Aorta (tissue), 5 donors: ENCODE results near the gene EIF1AX. TPM values are rescaled to one million over a fixed set of nuclear protein-coding genes. Genes with fewer than 3 reads are reported as not detected.

Experiments
- ATAC-seq: fragments of 200-7000 bp; cut with Tn5 transposase; one replicate; pipeline ENCODE4 v1.9.1; 2022; ENCODE audit warnings: moderate library complexity; ENCODE audit not compliant: low FRiP score
- DNase-seq, 2 donors: peaks; one replicate each; pipeline ENCODE4 v3.0.0-alpha.2; 2020
- H3K27ac ChIP-seq, 2 donors: one replicate each; pipeline ENCODE4 v1.5.1; 2013; ENCODE audit warnings: low read length in 2 of 2, mild to moderate bottlenecking in 2 of 2, moderate library complexity in 2 of 2, control low read depth in 1 of 2, inconsistent platforms in 1 of 2, low read depth in 1 of 2
- H3K27me3 ChIP-seq, 2 donors: one replicate each; pipeline ENCODE4 v1.6.1; 2013; ENCODE audit warnings: control low read depth in 1 of 2, low read length in 1 of 2, mild to moderate bottlenecking in 1 of 2, moderate library complexity in 1 of 2; ENCODE audit not compliant: insufficient read depth in 2 of 2, control insufficient read depth in 1 of 2
- H3K36me3 ChIP-seq, 2 donors: one replicate each; pipeline ENCODE4 v1.6.1; 2013; ENCODE audit warnings: control low read depth in 1 of 2, low read length in 1 of 2, mild to moderate bottlenecking in 1 of 2; ENCODE audit not compliant: insufficient read depth in 2 of 2, control insufficient read depth in 1 of 2
- H3K4me1 ChIP-seq, 2 donors: one replicate each; pipeline ENCODE4 v1.6.1; 2013; ENCODE audit warnings: low read length in 2 of 2, control low read depth in 1 of 2, mild to moderate bottlenecking in 1 of 2, moderate library complexity in 1 of 2; ENCODE audit not compliant: insufficient read depth in 2 of 2, control insufficient read depth in 1 of 2
- H3K4me3 ChIP-seq, 2 donors: one replicate each; pipeline ENCODE4 v1.5.1; 2013; ENCODE audit warnings: low read length in 2 of 2, control low read depth in 1 of 2, mild to moderate bottlenecking in 1 of 2
- H3K9me3 ChIP-seq: one replicate; pipeline ENCODE4 v1.6.1; 2013; ENCODE audit warnings: mild to moderate bottlenecking, low read length; ENCODE audit not compliant: control insufficient read depth
- WGBS, 2 donors: extraction: QIAGEN DNeasy Blood & Tissue Kit; methylation state at CpG; one replicate each; pipeline ENCODE4 v1.1.7; 2013; 5-methylcytosine and 5-hydroxymethylcytosine counted together
- intact Hi-C, 2 donors: fragments of 100-400 bp; cut with DNase I; formaldehyde crosslinking; loops; one replicate each; pipeline versions ENCODE4 v1.14.2 to v1.15.0; 2022
- polyA plus RNA-seq, 2 donors: library from polyadenylated mRNA; stranded (reverse); fragments of 200-250 nt; gene quantifications; one replicate each; pipeline ENCODE4 v1.2.3, GENCODE V29; 2013
- total RNA-seq, 2 donors: library from RNA; stranded (reverse); fragmentation: NEBNext Ultra II Directional; extraction: Animal tissue kit (Norgen Biotek cat#: 25700); gene quantifications; one replicate each; pipeline ENCODE4 v1.2.1, GENCODE V29; 2021
- donor health status: healthy with polysubstance abuse.
- donor health status: Bipolar disorder and iron deficiency.
- donor health status: DM: no; HTN: no; CAD: no.
- donor health status: DM: no; HTN: no; CAD: no.
- donor health status: DM: yes; HTN: yes; CAD: no.

The EIF1AX gene
- total and polyA plus RNA-seq, 4 donors = 38.9 to 71.1 (median 55.5) TPM

GRCh38 chrX:20116577-20117240 is 24.9 kb downstream of the EIF1AX start, which contains the start of gene MAP7D2:
TSS of gene MAP7D2 (minus strand) at chrX:20116907. CDS start at chrX:20116879, 28 bp downstream.
- Histone ChIP-seq H3K27me3 (no peaks in the 10 kb centered on the region), H3K36me3 (no peaks in the 10 kb centered on the region), H3K4me1 (no peaks in the 10 kb centered on the region), H3K27ac (no peak within 1 kb of the TSS), H3K9me3 (no peaks in the 10 kb centered on the region), H3K4me3 (no peak within 1 kb of the TSS)
- ATAC-seq = peak; percentile 36
- WGBS, 2 donors = 13 to 36% methylated on average over 78 to 91 of the region's 91 CpGs
- intact Hi-C loops = loop anchor here in 1 of 2 donors (10.0 kb wide), 1 partner anchor 212 kb away; no protein-coding TSS in a partner anchor
- DNase-seq = no peak

- H3K4me1 ChIP-seq = no peaks in the 10 kb centered on the region
- DNase-seq (no peak), ATAC-seq (no peak)
- H3K27ac ChIP-seq = no peak overlapping the region
- H3K9me3 ChIP-seq = no peaks in the 10 kb centered on the region
- H3K4me3 ChIP-seq = no peak overlapping the region
- no peaks in the 10 kb centered on the region for H3K36me3 ChIP-seq
- 10 to 23% methylated on average over 46 to 47 of the region's 47 CpGs for WGBS, 2 donors
- intact Hi-C loops = loop anchor here in 1 of 2 donors (10.0 kb wide), 1 partner anchor 211 kb away; no protein-coding TSS in a partner anchor
- H3K27me3 ChIP-seq = no peaks in the 10 kb centered on the region
Measured at GRCh38 chrX:20116087-20116576, 25.5 kb downstream of the EIF1AX start.

- DNase-seq (no peak), ATAC-seq (no peak)
- Histone ChIP-seq H3K4me1 (no peaks in the 10 kb centered on the region), H3K36me3 (no peaks in the 10 kb centered on the region), H3K27ac (no peak overlapping the region), H3K9me3 (no peaks in the 10 kb centered on the region), H3K4me3 (no peak overlapping the region), H3K27me3 (no peaks in the 10 kb centered on the region)
- 95% methylated on average over 14 of the region's 14 CpGs for WGBS, 2 donors
- intact Hi-C loops = loop anchor here in 1 of 2 donors (10.0 kb wide), 1 partner anchor 207 kb away; no protein-coding TSS in a partner anchor
Measured at GRCh38 chrX:20112022-20112774, 29.4 kb downstream of the EIF1AX start.

- Histone ChIP-seq H3K27ac (no peak overlapping the region), H3K27me3 (no peaks in the 10 kb centered on the region), H3K4me1 (no peaks in the 10 kb centered on the region), H3K9me3 (no peaks in the 10 kb centered on the region), H3K4me3 (no peak overlapping the region), H3K36me3 (no peaks in the 10 kb centered on the region)
- 94 to 97% methylated on average over 10 of the region's 10 CpGs for WGBS, 2 donors
- DNase-seq = no peak
- no peak for ATAC-seq
- intact Hi-C loops = loop anchor here in 1 of 2 donors (10.0 kb wide), 1 partner anchor 206 kb away; no protein-coding TSS in a partner anchor
Measured at GRCh38 chrX:20111271-20111670, 30.4 kb downstream of the EIF1AX start.

GRCh38 chrX:20101934-20102581 is 39.6 kb downstream of the EIF1AX start:
- intact Hi-C loops = no loop called here
- WGBS, 2 donors = 87 to 95% methylated on average over 2 of the region's 2 CpGs
- no peaks in the 10 kb centered on the region for H3K9me3 ChIP-seq
- ATAC-seq (no peak), DNase-seq (no peak)
- H3K36me3 ChIP-seq = no peaks in the 10 kb centered on the region
- no peaks in the 10 kb centered on the region for H3K4me1 ChIP-seq
- no peak overlapping the region for H3K27ac ChIP-seq
- no peaks in the 10 kb centered on the region for H3K27me3 ChIP-seq
- H3K4me3 ChIP-seq = no peak overlapping the region

- ATAC-seq (no peak), DNase-seq (no peak)
- no peak overlapping the region for H3K27ac ChIP-seq
- no peak overlapping the region for H3K4me3 ChIP-seq
- H3K4me1 ChIP-seq = no peaks in the 10 kb centered on the region
- 74 to 89% methylated on average over 3 of the region's 3 CpGs for WGBS, 2 donors
- no peaks in the 10 kb centered on the region for H3K9me3 ChIP-seq
- no peaks in the 10 kb centered on the region for H3K36me3 ChIP-seq
- no peaks in the 10 kb centered on the region for H3K27me3 ChIP-seq
- intact Hi-C loops = no loop called here
Measured at GRCh38 chrX:20091499-20091898, 50.1 kb downstream of the EIF1AX start.

- ATAC-seq (no peak), DNase-seq (no peak)
- intact Hi-C loops = no loop called here
- no peaks in the 10 kb centered on the region for H3K9me3 ChIP-seq
- H3K36me3 ChIP-seq = no peaks in the 10 kb centered on the region
- no peaks in the 10 kb centered on the region for H3K27me3 ChIP-seq
- no peak overlapping the region for H3K27ac ChIP-seq
- H3K4me1 ChIP-seq = no peaks in the 10 kb centered on the region
- 25 to 33% methylated on average over 6 of the region's 6 CpGs for WGBS, 2 donors
- H3K4me3 ChIP-seq = no peak overlapping the region
Measured at GRCh38 chrX:20089845-20090244, 51.8 kb downstream of the EIF1AX start.

GRCh38 chrX:20080277-20080676 is 61.4 kb downstream of the EIF1AX start:
- H3K4me3 ChIP-seq = no peak overlapping the region
- WGBS, 2 donors = 76 to 88% methylated on average over 1 of the region's 1 CpG
- DNase-seq (no peak), ATAC-seq (no peak)
- no peaks in the 10 kb centered on the region for H3K9me3 ChIP-seq
- intact Hi-C loops = no loop called here
- H3K27me3 ChIP-seq = no peaks in the 10 kb centered on the region
- H3K27ac ChIP-seq = no peak overlapping the region
- no peaks in the 10 kb centered on the region for H3K36me3 ChIP-seq
- H3K4me1 ChIP-seq = no peaks in the 10 kb centered on the region
